NCI-H2227 (cell line): Measurements from ENCODE around the gene FARP1.

Source experiments
- DNase-seq: peaks from one replicate; lab custom pipeline; 2025; ENCODE audit not compliant: unreplicated experiment; lab: John Stamatoyannopoulos, UW

The FARP1 gene

GRCh38 chr13:98476538-98476966 lies 333.7 kb downstream of the FARP1 start:
- no peak for DNase-seq

DNA sequence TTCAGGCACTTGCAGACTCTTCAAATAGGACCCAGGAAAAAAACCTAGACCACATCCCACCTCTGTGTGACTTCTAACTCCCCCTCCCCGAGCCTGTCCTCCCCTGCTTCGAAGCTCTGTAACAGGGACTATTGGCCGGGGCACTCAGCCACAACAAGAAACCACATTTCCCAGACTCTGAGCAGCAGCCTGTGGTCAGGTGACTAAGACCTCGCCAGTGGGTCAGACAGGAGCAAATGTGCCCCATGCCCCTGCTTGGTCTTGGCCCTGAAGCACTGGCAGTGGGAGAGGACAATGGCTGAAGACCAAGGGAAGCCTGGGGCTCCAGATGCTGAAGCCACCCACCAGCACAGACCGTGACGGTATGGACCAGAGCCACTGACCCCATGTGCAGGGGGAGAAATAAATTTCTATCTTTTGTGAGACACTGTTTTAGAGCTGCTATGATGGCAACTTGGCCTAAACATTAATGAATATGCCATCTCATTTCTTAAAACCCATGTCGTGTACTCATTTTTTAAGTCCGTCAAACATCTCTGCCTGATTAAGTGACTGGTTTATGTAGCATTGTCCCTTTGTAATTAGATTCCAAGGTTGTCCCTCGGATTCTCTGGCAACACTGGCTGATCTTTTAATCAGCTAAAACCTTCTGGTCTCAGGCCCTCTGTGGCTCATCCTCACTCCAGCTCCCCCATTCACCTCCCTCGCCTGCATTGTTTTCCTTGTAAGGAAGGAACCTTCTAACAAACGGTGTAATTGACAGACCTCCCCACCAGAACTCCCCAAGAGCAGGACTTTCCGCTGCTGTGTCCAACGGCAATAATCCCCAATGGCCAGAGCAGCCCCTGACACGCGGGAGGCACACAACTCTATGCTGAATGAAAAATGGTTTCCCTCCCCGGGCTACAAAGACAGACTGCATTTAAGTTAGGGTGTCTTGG lies 335.6 kb downstream of the FARP1 start:
- no peak for DNase-seq

DNA sequence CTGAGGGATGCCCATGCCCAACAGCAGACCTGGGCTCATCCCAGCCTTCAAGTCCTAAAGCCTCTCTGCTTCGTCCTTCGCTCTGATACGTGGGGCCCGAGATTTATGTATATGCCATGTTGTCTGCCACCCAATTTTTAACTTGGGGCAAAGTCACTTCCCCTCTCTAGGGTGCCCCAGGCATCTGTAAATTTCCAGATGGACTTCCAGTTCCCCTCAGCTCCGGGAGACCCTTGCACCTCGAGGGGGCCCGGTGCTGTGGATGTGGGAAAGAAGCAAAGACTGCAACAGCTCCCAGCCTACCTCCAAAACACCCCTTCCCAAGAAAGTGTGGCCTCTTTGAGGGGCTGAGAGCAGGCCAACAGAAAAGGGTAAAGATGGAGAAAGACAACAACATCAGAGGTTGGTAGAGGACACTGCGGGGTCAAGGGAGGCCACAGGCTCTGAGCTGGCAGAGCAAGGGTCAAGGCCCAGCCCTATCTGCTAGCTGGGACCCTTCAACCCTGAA lies 336.7 kb downstream of the FARP1 start:
- no peak for DNase-seq

GRCh38 chr13:98480915-98481877 lies 338.3 kb downstream of the FARP1 start:
- DNase-seq, result peak; percentile 10

DNA sequence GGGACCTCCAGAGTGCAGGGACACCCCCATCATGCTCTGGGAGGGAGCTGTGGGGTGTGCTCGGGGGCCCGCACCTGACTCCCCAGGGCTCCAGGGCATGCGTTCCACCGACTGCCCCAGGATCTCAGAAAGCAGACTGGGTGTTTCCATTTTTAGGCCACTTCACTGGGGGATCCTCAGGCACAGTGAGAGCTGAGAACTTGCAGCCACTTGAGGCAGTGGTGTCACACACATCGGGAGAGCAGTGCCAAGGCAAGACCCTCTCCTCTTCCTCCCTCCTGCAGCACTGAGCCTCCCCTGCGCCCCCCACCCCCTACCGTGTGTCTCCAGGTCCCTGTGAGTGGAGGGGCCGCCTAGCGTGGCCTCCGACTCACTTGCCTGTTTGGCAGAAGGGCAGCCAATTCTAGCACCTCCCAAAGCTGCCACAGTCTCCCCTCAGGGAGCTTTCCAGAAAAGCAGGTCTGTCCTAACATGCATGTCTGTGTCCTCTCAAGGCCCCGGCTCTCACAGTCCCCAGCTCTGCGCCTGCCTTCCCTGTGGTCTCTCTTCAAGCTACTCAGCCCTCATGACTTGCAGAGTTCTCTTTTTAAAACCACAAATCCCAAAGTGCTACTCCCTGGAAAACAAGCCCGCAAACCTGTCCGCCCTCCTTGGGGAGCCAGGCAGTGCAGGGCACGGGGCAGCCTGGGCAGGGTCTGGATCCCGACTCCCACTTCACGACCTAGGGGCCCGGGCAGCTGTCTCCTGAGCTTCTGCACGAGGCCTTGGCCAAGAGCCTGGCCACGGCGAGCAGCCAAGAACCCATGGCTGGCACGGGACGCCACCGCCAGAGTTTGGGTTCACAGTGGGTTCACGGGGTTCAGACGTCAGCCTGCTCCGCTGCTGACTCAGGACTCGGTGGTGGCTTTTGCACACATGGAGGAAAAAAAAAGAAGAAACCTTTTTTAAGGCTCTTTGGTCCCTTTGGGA lies 339.9 kb downstream of the FARP1 start:
- DNase-seq, result no peak

GRCh38 chr13:98483601-98484288 lies 340.9 kb downstream of the FARP1 start:
- no peak for DNase-seq

DNA sequence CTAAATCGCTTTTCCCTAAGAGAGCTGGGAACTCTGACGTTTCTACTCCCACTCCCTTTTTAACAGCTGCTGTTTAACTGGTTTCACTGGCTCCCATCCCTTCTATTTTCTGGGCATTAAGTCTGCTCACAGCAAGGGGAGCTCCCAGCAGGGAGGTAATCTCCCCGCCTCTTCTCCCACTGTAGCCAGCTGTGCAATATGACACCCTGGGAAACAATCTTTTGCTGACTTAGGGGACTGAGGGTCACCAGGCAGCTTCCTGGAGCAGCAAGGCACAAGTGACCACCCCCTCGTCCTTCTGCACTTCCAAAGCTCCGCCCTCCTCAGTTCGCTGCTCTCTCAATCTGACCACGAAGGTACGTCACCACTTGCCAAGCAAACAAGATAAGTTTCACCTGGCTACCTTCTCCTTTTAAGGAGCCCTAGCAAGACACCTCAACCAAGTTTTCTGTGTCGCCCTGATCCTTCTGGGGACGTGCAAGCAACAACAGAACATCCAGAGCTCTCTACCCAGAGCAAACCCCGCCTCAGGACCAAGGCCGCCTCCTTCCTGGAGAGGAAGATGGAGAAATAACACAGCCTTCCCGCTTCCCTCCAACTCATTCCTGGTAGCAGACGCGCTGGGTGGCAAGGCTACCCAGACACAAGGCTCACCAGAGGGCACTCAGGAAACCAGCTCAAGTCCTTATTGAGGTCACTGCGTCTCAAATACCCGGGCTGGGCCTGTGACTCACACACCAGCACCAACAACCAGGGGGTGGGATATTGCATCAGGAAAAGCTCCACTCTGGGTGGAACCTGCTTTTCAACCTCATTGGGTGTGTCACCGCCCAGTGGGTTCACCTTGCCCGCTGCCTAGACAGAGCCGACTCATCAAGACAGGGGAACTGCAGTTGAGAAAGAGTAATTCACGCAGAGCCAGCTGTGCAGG lies 341.7 kb downstream of the FARP1 start:
- DNase-seq, result peak; percentile 40

DNA sequence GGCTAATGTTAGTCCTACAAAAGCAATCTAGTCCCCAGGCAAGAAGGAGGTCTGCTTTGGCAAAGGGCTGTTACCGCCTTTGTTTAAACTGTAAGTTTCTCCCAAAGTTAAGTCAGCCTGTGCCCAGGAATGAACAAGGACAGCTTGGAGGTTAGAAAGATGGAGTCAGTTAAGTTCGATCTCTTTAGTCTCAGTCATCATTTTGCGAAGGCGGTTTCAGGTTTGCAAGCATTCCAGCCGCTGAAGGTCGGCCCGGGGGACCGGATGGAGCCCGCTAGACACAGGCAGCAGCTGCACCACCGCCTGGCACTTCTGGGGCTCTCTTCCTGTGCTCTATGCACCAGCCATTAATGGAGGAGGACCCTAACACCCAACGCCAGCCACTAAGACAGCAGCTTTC lies 342.7 kb downstream of the FARP1 start:
- DNase-seq, result no peak

- DNase-seq, result no peak
Observed at GRCh38 chr13:98486412-98486811, 343.5 kb downstream of the FARP1 start.

GRCh38 chr13:98487016-98487415 lies 344.1 kb downstream of the FARP1 start:
- DNase-seq, result no peak

DNA sequence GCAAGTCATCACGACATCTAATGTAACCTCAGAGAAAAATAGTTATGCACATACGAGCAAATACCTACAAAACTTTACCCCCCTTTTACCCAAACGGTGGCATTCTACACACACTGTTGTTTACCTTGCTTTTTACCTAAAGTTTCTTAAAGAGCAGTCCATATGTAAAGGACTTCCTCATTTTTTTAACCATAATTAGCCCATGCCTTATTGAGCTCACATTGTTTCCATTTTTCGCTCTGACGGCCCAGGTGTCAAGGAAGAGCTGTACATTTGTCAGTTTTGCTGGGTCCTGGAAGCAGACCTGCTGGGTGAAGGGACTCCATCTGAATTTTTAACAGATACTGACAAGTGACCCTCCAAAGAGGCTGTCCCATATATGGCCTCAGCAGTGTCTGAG lies 344.6 kb downstream of the FARP1 start:
- no peak for DNase-seq

- DNase-seq, result no peak
Observed at GRCh38 chr13:98488736-98489135, 345.8 kb downstream of the FARP1 start.

GRCh38 chr13:98489446-98490194 lies 346.7 kb downstream of the FARP1 start:
- no peak for DNase-seq

DNA sequence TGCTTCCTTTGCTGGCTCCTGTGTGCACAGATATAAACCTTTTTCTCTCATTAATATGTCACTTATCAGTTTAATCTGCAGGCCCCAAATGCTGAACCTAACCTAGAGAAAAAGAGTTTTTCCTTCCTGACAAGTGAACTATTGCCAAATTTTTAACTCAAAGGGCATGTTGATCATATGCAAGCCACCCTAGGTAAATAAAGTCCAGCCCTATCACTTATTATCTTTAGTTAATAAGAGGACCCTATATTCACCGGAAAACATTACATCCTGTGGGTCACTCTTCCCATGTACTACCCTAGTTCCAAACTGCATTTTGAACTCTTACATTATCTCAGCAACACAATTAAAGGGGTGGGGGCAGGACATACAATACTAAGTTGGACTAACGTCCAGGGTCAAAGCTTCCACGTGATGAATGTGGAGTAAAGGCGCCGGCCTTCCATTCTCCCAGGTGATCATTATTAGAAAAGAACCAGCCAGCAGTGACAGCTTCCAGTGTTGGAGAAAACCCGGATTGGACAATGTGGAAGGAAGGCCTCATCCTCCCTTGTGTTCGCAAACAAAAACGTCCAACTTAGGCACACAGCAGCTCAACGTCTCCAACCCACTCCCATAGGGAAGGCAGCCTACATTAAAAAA lies 347.4 kb downstream of the FARP1 start:
- no peak for DNase-seq

GRCh38 chr13:98490866-98491265 lies 348.0 kb downstream of the FARP1 start:
- DNase-seq, result no peak

DNA sequence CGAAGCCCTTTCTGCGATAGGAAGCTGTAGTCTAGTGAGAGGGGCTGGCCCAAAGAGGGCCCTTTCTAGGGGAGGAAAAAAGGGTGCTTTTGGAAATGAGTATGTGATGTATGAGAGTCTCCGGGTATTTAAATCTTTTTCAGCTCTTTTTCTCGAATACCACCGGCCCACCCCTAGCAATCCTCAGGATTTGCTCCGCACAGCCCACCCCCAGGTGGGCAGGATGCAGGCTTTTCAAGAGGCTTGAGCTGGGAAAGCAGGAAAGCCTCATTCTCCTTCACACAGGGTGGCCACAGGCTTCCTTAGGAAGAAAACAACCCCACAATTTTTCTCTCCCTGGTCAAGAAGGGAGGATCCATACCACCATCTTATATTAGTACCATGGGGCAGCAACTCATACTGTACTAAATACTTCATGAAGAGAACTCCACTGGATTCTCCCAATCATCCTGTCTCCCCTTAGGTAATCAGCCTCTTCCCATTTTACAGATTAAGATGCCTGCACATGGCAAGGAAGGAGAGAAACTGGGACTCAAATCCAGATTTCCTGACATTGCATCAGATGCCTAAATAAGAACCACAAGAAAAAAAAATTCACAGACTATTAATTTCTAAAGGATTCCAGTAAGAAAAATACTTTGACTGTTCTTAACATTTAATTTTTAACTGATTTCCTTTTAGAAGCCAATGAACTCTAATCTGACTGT lies 349.6 kb downstream of the FARP1 start:
- DNase-seq, result no peak
